SKM-1 (cell line): ENCODE results near the gene CLCN7.

ENCODE experiments used
- DNase-seq: peaks from one replicate; lab custom pipeline; 2025; ENCODE audit not compliant: unreplicated experiment; lab: John Stamatoyannopoulos, UW

CLCN7 gene

DNA sequence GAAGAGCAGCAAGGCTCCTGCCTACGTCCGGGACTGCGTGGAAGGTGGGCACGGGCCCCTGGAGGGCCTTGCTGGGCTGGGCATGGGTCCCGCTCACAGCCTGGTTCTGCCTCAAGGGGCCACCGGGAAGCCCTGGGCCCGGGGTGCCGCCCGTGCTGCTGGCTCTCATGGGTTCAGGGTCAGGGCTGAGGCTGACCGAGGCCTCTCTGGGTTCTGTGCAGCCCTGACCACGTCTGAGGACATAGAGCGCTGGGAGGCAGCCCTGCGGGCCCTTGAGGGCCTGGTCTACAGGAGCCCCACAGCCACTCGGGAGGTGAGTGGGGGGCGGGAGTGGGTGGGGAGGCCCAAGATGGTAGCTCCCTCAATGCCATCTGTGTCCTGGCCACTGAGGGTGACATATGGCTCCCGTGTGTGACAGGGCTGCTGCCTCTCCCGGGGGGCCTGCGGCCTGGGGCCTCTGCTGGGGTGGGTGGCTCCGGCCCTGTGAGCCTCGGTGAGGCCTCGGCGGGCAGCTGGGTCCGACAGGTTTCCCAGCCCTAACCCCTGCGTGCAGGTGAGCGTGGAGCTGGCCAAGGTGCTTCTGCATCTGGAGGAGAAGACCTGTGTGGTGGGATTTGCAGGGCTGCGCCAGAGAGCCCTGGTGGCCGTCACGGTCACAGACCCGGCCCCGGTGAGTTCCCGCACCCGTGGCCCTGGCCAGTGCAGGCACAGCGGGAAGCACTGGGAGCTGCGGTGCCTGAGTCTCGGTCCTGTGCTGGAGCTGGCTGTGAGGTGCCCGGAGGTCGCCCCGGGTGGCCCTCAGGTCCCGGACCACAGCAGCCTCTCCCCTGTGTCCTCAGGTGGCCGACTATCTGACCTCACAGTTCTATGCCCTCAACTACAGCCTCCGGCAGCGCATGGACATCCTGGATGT is 27.5 kb upstream of the CLCN7 start:
- no peak for DNase-seq

DNA sequence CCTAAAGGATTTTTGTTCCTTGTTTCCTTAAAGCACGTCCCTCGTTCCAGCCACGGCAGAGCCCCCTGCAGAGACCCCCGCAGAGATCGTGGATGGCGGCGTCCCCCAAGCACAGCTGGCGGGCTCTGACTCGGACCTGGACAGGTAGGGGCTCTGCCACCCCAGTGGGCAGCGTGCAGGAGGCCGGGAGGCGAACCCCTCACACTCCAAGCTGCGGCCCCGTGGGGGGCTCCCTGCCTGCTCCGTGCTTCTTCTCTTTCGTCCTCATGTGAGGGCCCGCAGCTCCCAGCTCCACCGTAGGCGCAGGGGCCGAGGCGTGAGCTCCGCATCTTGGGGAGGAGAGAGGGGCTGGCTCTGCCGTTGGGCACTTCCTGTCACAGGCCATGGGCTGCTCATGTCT is 26.8 kb upstream of the CLCN7 start:
- no peak for DNase-seq

DNA sequence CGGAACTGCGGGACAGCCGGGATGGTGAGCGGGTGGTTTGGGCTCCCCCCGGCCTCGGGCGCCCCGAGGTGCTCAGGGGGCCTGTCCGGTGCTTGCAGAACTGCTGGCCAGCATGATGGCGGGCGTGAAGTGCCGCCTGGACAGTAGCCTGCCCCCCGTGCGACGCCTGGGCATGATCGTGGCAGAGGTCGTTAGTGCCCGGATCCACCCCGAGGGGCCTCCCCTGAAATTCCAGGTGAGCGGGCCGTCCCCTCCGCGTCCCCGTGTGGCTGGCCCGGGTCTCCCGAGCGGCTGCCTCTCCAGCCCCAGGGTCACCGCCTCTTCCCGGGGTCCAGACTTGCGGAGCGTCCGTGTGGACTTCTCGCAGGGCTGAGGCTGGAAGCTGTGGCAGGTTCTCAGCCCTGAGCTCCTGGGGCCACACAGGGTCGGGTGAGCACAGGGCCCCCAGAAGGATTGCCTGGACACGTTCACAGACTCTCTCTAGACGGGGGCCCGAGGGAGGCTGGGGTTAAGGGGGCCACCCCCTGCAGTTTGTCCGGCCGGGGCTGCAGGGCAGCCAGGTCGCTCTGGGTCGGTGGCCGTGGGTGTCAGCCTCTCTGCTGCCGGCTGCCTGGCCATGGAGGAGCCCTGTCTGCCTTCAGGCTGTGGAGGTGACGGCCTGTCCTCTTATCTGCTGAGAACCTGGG is 25.8 kb upstream of the CLCN7 start:
- no peak for DNase-seq

DNA sequence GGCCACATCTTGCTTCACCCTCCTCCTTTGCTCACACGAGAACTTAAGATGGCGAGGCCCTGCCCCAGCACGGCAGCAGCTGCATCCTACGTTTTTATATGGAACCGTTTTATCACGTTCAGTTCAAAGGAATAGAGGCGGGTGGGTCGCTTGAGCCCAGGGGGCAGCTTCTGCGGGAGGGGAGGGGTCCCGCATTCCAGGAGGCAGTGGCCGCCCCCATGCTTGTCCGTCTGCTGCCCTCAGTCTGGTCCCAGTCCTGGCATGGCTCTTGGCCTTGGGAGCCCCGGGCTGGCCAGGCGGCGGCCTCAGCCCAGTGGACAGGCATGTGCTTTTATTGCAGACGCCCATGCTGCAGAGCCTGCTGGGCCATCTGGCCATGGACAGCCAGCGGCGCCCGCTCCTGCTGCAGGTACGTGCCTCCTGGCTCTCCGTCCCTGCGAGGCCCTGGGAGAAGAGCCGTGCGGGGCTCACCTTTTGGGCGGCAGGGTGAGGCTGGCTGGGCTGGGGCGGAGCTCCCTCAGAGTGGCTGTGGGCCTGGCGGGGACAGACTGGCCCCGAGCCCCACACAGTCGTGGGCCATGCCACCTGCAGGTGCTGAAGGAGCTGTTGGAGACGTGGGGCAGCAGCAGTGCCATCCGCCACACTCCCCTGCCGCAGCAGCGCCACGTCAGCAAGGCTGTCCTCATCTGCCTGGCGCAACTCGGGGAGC is 25.1 kb upstream of the CLCN7 start:
- no peak for DNase-seq

DNA sequence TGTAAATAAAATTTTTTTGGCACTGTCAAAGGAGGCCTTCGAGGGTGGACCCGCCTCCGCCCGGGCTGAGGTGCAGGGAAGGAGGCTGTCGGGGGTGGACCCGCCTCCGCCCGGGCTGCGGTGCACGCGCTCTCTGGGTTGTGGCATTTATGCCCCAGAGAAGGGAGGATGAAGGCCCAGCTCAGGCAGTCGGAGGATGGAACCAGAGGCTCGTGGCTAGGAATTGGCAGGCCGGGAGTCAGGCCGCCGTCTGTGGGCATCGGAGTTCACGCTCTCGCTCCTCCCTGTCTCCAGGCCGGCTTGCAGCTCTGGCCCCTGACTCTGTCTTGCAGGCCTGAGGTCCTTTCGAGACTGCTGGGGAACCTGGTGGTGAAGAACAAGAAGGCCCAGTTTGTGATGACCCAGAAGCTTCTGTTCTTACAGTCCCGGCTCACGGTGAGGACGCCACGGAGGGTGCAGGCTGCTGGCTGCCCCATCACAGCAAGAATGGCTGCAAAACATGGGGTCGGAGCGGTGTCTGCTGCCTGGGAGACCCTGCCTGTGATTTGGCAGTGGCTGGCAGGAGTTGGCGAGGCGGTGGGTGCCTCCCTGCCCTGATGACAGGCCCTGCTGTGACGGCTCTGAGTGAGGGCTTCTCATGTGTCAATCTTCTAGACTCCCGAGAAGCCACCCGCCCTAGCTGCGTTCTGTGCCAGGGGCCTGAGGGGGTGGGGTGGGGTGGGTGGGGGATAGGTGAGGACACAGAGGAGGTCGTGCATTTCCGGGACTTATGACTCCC is 24.3 kb upstream of the CLCN7 start:
- no peak for DNase-seq

DNA sequence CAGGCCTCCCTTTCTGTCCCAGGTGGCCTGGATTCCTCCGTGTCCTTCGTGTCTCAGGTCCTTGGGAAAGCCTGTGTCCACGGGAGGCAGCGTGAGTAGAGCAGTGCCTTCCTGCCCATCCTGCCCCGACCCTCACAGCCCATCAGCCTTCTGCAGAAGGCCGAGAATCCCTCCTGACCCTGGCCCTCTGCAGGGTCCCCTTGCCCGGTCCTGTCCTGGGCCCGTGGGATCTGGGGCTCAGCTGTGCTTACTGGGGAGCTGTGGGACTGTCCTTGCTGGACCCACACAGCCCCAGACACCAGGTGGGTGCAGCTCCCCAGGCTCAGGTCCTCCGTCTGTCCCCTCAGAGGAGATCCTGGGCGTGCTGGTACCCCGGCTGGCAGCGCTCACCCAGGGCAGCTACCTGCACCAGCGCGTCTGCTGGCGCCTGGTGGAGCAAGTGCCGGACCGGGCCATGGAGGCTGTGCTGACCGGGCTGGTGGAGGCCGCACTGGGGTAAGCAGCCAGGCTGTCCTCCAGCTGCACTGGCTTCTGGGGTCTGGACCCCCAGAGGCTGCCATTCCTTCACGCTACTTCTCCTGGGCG is 22.3 kb upstream of the CLCN7 start:
- no peak for DNase-seq

DNA sequence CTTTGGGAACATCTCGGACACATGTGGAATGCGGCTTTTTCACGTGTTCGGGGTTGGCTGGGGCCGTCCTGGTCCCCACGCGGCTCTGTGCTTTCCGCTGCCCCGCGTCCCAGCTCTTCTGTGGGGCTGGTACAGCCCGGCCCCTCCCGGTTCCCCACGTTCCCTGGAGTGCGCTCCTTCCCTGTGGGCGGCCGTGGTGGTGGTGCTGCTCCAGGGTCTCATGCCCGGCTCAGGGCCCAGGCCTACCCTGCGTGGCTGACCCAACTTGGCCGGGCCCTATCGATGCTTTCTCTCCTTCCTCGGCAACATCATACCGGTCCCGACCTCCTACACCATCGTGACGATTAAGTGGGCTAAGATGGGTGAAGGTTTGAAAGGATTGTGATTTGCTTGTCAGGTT is 21.6 kb upstream of the CLCN7 start:
- no peak for DNase-seq

DNA sequence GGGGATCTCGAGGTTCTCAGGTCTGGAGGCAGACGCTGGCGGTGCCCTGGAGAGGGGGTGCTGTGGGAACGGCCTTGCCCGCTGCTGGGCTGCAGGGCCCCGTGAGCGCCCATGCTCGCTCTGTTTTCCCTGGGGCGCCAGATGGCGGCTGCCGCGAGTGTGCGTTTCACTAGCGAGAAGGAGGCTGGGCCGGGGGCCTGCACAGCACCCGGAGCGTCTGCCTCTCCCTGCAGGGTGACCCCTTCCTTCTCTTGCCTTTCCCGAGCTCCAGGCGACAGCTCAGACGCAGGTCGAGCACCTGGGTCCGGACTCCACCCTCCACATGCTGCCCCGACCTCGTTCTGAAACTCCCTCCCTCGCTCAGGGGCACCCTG is 21.0 kb upstream of the CLCN7 start:
- no peak for DNase-seq

DNA sequence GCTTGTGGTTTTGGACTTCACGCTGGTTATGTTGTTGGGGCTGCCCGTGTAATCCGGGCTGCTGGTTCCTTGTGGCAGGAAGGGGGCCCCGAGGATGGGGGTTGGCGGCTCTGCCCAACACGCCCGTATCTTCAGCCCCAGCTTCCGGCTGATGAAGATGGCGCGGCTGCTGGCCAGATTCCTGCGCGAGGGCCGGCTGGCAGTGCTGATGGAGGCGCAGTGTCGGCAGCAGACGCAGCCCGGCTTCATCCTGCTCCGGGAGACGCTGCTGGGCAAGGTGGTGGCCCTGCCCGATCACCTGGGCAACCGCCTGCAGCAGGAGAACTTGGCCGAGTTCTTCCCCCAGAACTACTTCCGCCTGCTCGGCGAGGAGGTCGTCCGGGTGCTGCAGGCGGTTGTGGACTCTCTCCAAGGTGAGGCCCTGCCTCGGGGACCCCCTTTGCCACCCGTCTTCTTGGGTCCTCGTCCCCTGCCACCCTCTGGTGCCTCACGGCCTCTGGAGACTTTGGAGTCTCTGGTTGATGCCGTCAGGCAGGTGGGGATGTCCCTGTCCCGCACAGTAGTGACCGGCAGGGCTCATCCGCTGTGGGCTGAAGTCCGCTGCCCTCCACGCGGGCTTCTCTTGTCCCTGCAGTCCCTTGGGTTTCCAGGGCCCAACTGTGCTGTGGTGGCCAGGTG is 20.5 kb upstream of the CLCN7 start:
- no peak for DNase-seq

DNA sequence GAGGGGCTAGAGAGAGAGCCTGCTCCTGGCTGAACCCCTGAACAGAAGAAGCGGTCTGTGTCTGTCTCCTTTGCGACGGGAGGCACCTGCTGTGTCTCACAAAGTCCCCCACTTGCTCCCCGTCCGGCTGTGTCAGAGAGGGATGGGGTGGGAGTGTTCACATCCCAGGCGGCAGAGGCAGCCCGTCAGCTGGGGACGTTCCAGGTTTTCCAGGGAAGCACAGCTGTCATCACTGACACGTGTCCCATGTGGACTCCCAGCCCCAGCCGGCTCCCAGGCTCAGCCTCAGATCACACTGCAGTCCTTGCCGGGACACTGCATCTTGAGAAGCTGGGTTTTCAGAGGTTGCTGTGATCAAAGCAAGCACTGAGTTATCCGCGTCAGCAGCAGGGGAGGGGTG is 19.9 kb upstream of the CLCN7 start:
- no peak for DNase-seq

DNA sequence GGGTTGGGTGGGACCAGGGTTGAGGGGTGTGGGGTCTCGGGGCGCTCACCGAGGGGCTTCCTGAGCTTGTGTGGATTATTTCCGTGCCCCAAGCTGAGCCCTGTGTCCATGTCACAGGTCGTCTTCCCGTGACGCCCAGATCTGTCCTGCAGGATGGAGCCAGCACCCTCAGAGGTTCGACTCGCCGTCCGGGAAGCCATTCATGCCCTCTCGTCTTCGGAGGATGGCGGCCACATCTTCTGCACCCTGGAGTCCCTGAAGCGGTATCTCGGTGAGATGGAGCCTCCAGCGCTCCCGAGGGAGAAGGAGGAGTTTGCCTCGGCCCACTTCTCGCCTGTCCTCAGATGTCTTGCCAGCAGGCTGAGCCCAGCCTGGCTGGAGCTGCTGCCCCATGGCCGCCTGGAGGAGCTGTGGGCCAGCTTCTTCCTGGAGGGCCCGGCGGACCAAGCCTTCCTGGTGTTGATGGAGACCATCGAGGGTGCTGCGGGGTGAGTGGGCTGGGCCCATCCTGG is 19.4 kb upstream of the CLCN7 start:
- no peak for DNase-seq

DNA sequence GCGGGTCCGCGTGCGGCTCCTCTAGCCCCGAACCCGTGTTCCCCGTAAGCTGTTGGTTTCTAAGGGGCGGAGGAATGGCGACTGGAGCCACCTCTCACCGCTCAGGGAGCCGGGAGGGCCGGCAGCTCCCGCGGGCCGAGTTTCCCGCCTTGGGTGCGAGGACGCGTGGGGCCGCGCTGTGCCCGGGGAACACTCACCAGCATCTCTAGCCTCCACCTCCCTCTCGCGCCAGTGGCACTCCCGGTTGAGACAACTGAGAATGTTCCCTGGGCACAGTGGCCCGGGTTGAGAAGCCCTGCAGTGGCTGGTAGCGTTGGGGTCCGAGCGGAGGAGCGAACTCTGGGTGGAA is 18.9 kb upstream of the CLCN7 start:
- no peak for DNase-seq

DNA sequence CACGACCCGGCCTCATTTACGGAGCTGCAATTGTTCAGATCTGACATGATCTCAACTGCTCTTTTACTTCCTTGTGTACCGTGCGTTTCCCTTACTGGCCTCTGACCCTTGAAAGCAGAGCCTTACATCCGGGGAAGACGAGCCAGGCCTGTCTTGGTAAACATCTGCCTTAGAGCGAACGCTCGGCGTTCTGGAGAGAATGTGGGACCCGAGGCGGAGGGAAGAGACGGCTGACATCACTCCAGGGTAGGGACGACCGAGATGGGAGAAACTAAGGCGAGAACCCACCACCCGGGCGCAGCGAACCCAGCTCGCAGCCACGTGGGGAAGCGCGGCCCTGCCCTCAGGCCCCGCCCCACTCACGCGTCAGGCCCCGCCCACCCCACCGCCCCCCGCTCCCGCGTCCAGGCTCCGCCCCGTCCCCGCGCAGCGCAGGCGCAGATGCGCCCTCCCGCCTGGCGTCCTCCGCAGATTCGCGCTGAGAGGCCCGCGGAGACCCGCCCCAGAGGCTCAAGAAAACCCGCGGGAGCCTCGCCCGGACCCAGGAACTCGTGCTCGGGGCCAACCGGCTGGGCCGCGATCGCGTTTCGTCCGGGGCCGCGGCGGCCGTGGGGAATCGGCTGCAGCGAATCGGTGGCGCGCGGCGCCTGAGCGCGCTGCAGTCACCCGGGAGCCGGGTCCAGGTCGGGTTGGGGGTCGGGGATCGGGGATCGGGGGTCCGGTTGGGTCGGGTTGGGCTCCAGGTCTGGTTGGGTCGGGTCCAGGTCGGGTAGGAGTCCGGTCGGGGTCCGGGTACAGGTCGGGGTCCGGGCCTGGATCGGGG is 18.3 kb upstream of the CLCN7 start, which contains the start of gene TELO2:
TELO2 (plus strand) TSS at position 438 of the 823 bp plus-strand sequence. CDS start 922 bp downstream, outside the sequence.
- DNase-seq, result peak; percentile 73

DNA sequence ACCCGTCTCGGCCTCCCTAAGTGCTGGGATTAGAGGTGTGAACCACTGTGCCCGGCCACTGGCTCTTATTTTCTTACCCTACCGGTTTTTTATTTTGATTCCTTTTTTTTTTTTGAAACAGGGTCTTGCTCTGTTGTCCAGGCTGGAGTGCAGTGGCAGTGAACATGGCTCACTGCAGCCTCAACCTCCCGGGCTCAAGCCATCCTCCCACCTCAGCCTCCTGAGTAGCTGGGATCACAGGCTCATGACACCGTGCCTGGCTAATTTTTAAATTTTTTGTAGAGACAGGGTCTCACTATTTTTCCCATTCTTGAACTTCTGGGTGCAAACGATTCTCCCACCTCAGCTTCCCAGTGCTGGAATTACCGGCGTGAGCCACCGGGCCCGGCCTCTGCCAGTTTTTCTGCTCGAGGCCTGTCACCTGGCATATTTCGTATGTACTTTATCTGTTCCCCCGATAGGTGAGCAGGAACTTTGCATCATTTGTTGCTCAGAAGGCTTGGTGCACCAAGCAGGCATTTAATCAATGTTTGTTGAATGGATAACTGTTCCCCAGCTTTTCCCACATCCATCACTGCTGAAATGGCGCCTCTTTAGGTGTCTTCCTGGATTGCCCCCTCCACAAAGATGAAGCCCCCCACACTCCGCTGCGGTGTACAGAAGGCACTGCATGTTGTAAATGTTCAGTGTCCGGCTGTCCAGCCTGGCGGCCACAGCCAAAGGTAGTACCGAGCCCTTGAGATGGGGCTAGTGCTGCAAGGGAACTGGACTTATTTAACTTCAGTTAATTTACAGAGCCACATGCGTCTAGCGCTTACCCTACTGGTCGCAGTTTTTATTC is 17.5 kb upstream of the CLCN7 start:
- no peak for DNase-seq

DNA sequence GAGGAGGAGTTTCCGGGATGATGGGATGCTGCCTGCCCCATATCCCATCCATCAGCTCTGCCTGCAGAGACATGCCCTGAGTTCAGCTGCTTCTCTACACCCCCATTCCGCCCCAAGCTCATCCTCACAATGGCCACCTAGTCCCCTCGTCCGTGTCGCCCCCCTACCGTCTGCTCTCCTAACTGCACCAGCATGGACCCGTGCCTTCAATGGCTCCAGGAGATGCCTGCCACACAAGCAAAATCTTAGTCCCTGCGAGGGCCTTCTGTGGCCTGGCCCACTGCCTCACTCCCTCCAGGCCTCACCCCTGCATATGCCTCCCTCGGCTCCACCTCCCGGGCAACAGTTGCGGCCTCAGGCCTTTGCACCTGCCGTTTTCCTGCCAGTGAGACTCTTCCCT is 16.5 kb upstream of the CLCN7 start:
- no peak for DNase-seq

DNA sequence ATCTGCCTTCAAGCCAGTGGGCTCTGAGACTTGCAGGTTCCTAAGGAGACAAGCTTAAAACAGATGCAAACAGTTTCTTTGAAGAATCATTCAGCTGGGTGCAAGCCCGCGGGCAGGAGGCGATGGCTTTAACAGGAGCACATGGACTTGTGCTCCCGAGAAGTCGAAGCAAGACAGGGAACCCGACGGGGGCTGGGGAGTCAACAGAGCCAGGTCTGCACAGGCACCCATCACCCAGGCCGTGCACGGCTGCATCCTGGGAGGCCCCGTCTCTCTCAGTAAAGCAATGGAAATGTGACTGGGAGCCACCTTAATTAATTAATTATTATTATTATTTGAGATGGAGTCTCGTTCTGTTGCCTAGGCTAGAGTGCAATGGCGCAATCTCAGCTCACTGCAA is 14.2 kb upstream of the CLCN7 start:
- no peak for DNase-seq

DNA sequence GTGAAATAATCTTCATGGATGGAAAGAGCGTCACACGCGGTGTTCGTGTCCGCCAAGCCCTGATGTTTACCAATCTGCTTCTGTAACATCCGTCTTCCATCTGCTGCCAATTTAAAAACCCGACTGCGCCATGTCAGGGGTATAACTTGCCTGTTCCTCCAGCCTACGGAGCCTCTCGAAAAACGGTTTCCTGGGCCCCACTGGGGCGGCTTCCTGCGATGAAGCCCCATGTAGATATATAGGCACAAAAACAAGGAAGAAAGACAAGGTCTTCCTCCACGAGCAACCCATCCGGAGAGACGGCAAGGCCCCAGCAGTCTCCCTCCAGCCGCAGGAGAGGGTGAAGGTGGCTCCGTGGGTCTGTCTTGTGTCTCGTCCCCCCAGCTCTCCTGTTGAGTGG is 13.8 kb upstream of the CLCN7 start, which contains the start of gene PTX4:
PTX4 (minus strand) TSS at position 326 of the 400 bp plus-strand sequence; CDS start at position 291, 35 bp downstream.
- no peak for DNase-seq

DNA sequence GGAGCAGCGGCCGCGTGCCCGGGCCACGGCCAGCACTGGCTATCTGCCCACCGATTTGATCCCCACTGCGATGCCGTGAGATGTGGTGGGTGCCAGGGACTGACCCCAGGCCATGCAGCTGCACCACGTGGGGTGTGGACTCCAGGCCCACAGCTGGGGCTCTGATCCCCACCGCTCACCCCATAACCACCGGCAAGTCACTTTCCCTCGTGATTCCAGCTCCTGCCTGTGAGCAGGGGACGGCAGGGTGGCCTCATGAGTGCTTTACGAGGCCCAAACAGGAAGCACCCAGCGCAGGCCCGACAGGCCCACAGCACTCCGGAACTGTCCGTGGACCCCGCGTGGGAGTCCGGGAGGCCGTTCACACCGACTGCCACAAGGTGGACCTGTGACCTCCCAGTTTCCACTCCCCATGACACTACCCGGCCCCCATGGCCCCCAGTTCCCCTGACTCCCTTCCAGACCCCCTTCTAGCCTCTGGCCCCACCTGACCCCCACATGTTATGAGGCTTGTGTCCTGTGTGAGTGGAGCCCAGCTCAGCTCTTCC is 13.3 kb upstream of the CLCN7 start:
- no peak for DNase-seq
